Right ventricle myocardium inferior (tissue), 1 donor: ENCODE measurements around the gene CCDC116. TPM values are rescaled to one million over a fixed set of nuclear protein-coding genes. Genes with fewer than 3 reads are reported as not detected.
"Not testable (repeated sequence)": the region's sequence is repeated elsewhere in the genome, so short reads cannot be mapped to it uniquely, and the experiment has no call there.

Experiments used
- ATAC-seq: fragments of 200-7000 bp; cut with Tn5 transposase; one replicate; pipeline ENCODE4 v1.9.1; 2020; ENCODE audit warnings: mild to moderate bottlenecking, moderate library complexity
- DNase-seq: peaks from one replicate; pipeline ENCODE4 v3.0.0; 2021; ENCODE audit errors: missing footprints
- intact Hi-C: fragments of 100-400 bp; cut with DNase I; formaldehyde crosslinking; loops from one replicate; pipeline ENCODE4 v1.11.0; 2022
- total RNA-seq: library from RNA; stranded (reverse); fragmentation: NEBNext Ultra II Directional; extraction: Animal tissue kit (Norgen Biotek cat#: 25700); gene quantifications from one replicate; pipeline ENCODE4 v1.2.1, GENCODE V29; 2021
- donor health status: DM: no; HTN: yes; CAD: no; lungs with severe emphysema.

CCDC116 gene
- total RNA-seq, 1 donor from 2014 or later, result 0.16 TPM

- no peak for DNase-seq
- intact Hi-C loops, result no loop called here
Measured at GRCh38 chr22:21603973-21604372, 28.6 kb upstream of the CCDC116 start.

GRCh38 chr22:21605887-21606564 is 26.5 kb upstream of the CCDC116 start:
- DNase-seq (no peak), ATAC-seq (no peak)
- intact Hi-C loops, result no loop called here

More at GRCh38 chr22:21603973-21604372, 28.6 kb upstream of the CCDC116 start:
- ATAC-seq, result no peak

GRCh38 chr22:21606775-21607174 is 25.8 kb upstream of the CCDC116 start:
- ATAC-seq (no peak), DNase-seq (no peak)
- intact Hi-C loops, result no loop called here

GRCh38 chr22:21609556-21610157 is 22.9 kb upstream of the CCDC116 start:
- intact Hi-C loops, DNase-seq, ATAC-seq: not testable (repeated sequence)

DNA sequence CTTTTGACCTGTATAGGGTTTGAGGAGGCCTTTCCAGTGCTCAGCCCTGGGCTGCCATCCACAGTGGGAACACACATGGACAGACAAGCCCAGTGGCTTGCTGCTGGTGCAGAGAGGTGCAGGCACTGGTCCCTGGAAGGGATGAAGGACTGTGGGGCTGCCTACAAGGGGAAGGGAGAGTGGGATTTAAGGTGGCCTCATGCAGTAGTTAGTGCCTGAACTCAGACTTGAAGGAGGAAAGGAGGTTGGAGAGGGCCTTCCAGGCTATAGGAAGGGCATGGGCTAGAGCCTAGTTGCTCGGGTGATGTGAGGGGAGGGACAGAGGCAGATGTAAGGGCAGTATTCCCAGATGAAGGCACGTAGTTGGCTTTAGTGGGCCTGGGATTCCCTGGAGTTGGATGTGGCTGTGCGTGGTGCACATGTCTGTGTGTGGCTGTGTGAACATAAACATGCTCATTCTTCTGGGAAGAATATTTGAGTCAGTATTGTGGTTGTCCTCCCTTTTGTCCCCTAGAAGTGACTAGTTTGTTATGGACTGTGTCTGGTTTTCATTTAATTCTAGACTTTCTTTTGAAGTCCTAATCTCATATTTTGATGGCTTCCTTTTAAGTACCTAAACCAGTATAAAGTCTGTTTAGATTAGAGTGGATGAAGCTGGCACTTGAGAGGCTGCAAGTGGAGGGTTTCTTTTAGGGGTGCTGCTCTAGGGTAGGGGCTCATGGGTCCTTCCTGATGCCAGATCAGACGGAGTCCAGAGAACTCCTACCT is 21.2 kb upstream of the CCDC116 start:
- DNase-seq (no peak), ATAC-seq (no peak)
- intact Hi-C loops, result no loop called here

- DNase-seq, result no peak
- no peak for ATAC-seq
- intact Hi-C loops, result no loop called here
Measured at GRCh38 chr22:21612858-21613257, 19.7 kb upstream of the CCDC116 start.

DNA sequence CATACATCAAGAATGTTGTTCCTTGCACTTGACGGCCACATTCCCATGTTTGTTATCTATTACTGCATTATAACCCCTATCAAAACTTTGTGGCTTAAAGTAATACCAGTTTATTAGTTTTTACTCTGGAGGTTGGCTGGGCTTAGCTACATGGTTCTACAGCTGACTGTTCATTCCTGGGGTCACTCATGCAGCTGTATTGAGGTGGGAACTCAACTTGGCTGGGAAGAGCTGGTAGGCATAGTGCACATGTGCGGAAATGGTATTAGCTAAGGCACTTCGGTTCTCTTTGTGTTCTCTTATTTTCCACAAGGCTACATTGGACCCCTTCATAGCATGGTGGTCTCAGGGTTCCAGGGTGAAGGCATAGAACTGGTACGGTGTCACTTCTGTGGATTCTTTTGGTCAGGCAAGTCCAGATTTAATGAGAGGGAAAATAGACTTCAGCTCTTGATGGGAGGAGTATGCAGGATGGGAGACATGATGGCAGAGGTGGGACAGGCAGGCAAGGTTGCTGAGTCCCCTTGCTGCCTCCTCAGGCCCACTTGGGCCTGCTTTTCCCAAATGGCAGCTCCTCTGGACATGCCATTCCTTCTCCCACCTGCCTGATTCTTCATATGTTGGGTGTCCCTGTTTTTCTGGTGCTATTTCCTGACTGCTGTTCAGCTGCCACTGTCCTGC is 18.9 kb upstream of the CCDC116 start:
- no peak for DNase-seq
- intact Hi-C loops, result no loop called here
- ATAC-seq, result no peak

GRCh38 chr22:21615731-21616130 is 16.8 kb upstream of the CCDC116 start:
- intact Hi-C loops, result no loop called here
- DNase-seq (no peak), ATAC-seq (no peak)

GRCh38 chr22:21617337-21617736 is 15.2 kb upstream of the CCDC116 start:
- ATAC-seq, DNase-seq, intact Hi-C loops: not testable (repeated sequence)

DNA sequence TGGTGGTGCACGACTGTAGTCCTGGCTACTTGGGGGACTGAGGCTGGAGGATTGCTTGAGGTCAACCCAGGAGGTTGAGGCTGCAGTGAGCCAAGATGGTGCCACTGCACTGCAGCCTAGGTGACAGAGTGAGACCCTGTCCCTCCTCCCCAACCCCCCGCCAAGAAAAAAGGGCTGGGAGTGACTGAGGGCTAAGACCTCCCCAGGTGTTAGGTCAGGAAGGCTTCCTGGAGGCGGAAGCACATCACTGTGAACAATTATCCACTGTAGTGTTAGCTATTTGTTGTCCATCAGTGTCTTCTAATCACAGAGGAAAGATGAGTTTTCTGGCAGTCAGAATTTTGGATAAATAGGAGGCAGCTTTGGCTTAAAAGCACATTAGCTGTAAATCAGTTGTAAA is 11.5 kb upstream of the CCDC116 start:
- DNase-seq (no peak), ATAC-seq (no peak)
- intact Hi-C loops, result no loop called here

DNA sequence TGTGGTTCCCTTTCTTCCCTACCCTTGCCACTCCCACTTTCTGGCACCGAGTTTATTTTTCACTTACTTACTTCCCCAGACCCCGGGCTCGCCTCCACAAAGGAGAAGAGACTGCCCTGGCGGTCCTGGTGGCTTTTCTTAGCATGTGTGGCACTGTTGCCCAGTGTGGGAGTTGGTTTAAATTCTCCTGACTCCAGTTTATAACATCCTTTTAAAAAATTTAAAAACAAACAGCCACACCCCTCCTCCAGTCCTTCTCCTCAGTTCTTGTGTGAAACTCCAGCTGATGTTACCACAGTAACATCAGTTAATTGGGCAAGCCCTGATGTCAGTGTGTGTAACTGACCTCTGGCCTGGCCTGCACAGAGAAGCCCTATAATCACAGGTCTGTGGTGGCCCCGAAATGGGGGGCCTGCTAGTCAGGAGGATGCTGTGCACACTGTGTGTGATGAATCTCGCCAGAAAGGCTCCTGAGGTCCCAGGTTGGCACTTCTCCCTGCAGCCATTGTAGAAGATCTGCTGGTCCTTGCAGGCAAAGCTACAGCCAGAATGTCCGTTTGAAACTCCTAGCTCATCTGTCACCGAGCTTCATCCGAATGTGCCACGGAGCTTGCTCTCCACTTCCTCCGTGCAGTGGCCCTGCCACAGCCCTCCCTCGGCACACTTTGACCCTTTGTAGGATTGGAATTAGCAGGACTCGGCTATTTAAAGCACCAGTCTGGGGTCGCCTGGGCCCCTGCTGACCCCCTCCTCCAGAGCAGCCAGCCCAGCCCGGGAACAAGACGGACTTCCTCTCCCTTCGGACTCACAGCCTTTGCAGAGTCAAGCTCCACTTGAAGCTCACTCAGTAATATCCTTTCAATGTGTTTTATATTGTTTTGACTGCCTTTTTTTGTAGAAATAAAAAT is 10.3 kb upstream of the CCDC116 start:
- no peak for DNase-seq
- ATAC-seq, result no peak
- intact Hi-C loops, result no loop called here

- intact Hi-C loops, result no loop called here
- DNase-seq, result no peak
- ATAC-seq, result no peak
Measured at GRCh38 chr22:21622919-21623647, 9.5 kb upstream of the CCDC116 start.

DNA sequence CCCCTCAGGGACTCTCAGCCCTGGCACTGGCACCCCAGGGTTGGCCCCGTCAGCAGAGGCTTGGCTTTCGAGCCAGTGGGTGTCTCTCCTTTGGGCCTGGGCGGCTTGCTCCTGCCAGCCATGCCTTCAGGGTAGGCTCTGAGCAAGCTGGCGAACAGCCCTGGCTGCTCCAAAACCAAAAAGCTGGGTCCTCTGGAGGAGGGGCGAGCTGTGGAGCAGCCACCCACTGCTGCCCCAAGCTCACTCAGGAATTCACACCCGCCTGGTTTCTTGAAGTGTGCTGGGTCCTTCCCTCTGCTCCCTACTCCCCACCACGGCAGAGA is 9.0 kb upstream of the CCDC116 start:
- intact Hi-C loops, result no loop called here
- DNase-seq (no peak), ATAC-seq (no peak)

GRCh38 chr22:21624120-21624879 is 8.3 kb upstream of the CCDC116 start:
- ATAC-seq (peak; percentile 63), DNase-seq (no peak)
- intact Hi-C loops, result no loop called here

GRCh38 chr22:21624880-21625791 is 7.4 kb upstream of the CCDC116 start:
- DNase-seq, result no peak
- ATAC-seq, result no peak
- intact Hi-C loops, result loop anchor here (5.0 kb wide), 1 partner anchor 33 kb away; no protein-coding TSS in a partner anchor

GRCh38 chr22:21626073-21626734 is 6.4 kb upstream of the CCDC116 start:
- no peak for DNase-seq
- intact Hi-C loops, result loop anchor here (5.0 kb wide), 1 partner anchor 34 kb away; no protein-coding TSS in a partner anchor
- ATAC-seq, result no peak
